ENCODE results near the gene BCL11B. TPM values are rescaled to one million over a fixed set of nuclear protein-coding genes. Genes with fewer than 3 reads are reported as not detected.

The BCL11B gene
- total and polyA plus RNA-seq, 5 experiments from 2014 or later: 8.2 to 209 (median 12.1) TPM

- peak overlapping the region; percentile 98 to 100 (median 100) for H3K27ac Mint-ChIP-seq
- ATAC-seq (no peak), DNase-seq (peak in 1 of 10 donors; percentile 35)
- peaks cover 46 to 86% (median 85%) of the 10 kb centered on the region in 4 donors for H3K4me1 Mint-ChIP-seq
- H3K27me3 Mint-ChIP-seq: no peaks in the 10 kb centered on the region
- POLR2A ChIA-PET: interaction anchor here (38.7 to 76.3 kb wide), 3 partner anchors 19 to 38 kb away, joined by 1316 to 2798 read pairs (median 2798); partner anchors contain the start of gene BCL11B
- peaks cover 4 to 83% (median 32%) of the 10 kb centered on the region in 3 donors for H3K36me3 Mint-ChIP-seq
- H3K9me3 Mint-ChIP-seq: peaks cover 0 to 2% (median 0%) of the 10 kb centered on the region in 9 donors
- H3K4me3 Mint-ChIP-seq: peak overlapping the region; percentile 75 to 97 (median 88)
These were observed 22.6 kb downstream of the BCL11B start for GRCh38 chr14:99249389-99249788.

DNA sequence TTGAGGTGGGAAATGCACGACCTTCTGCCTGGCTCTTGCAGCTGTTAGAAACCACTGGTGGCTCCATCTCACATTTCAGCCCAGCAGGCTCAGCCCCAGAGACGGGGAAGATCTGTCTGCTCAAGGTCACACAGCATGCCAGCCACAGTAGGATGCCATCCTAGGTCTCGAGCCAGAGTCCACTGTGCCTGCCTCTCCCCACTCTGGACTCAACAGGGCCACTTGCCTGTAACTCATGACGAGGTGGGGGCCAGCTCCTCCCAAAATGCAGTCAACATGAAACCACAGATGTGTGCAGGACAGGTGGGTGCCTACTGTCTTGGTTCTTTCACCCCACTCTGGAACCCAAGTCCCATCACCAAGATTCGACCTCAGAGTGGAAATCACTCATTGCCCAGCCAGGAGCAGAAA lies 23.2 kb downstream of the BCL11B start:
- H3K4me1 Mint-ChIP-seq: peaks cover 49 to 86% (median 85%) of the 10 kb centered on the region in 4 donors
- ATAC-seq (peak in 1 of 2 donors; percentile 3), DNase-seq (no peak)
- H3K9me3 Mint-ChIP-seq: peaks cover 0 to 2% (median 0%) of the 10 kb centered on the region in 9 donors
- no peaks in the 10 kb centered on the region for H3K27me3 Mint-ChIP-seq
- peak overlapping the region; percentile 79 to 97 (median 88) for H3K4me3 Mint-ChIP-seq
- POLR2A ChIA-PET: interaction anchor here (38.7 to 76.3 kb wide), 3 partner anchors 19 to 38 kb away, joined by 1316 to 2798 read pairs (median 2798); partner anchors contain the start of gene BCL11B
- H3K36me3 Mint-ChIP-seq: peaks cover 4 to 82% (median 35%) of the 10 kb centered on the region in 3 donors
- peak overlapping the region; percentile 98 to 100 (median 100) for H3K27ac Mint-ChIP-seq

GRCh38 chr14:99247772-99248171 lies 24.2 kb downstream of the BCL11B start:
- Mint-ChIP-seq H3K4me3 (peak overlapping the region; percentile 79 to 97 (median 88)), H3K36me3 (peaks cover under 1 to 79% (median 29%) of the 10 kb centered on the region in 3 donors), H3K4me1 (peaks cover 47 to 86% (median 84%) of the 10 kb centered on the region in 4 donors), H3K27me3 (no peaks in the 10 kb centered on the region), H3K9me3 (peaks cover 0 to 2% (median 0%) of the 10 kb centered on the region in 9 donors), H3K27ac (peak overlapping the region; percentile 98 to 100 (median 100))
- DNase-seq: no peak
- POLR2A ChIA-PET: interaction anchor here (38.7 to 76.3 kb wide), 3 partner anchors 20 to 37 kb away, joined by 1316 to 2798 read pairs (median 2798); partner anchors contain the start of gene BCL11B
- no peak for ATAC-seq

DNA sequence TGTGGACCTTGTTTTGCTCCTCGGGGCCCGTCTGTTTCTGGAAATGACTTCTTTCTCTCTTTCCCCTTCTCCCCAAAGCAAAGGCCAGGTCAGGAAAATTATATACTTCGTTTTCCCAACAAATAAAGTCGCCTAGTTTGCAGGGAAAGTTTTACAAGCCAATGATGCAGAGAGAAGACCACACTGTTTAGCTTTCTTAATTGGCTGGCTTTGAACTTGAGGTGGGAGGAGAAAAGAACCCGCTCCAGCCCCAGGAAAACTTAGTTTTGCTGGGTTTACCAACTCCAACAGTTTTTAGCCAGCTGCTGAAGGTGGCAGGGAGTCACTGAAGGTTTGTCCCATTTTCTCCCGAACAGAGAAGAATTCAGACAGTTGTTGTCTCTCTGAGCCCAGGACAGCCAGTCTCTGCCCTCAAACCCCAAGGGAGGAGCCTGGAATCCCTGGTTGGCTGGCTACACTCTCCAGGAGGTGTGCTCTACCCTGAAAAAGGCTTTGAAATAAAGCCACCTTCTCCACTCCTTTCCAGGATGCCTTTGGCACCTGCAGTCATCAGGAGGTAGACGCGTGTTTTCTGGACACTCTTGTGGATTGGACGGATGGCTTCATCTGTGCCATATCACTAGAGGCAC lies 24.8 kb downstream of the BCL11B start:
- H3K9me3 Mint-ChIP-seq: peaks cover 0 to 2% (median 0%) of the 10 kb centered on the region in 9 donors
- peak overlapping the region; percentile 98 to 100 (median 100) for H3K27ac Mint-ChIP-seq
- POLR2A ChIA-PET: interaction anchor here (38.7 to 76.3 kb wide), 3 partner anchors 21 to 36 kb away, joined by 1316 to 2798 read pairs (median 2798); partner anchors contain the start of gene BCL11B
- H3K4me1 Mint-ChIP-seq: peaks cover 47 to 86% (median 84%) of the 10 kb centered on the region in 4 donors
- H3K36me3 Mint-ChIP-seq: peaks cover 0 to 73% (median 25%) of the 10 kb centered on the region in 3 donors
- peak; percentile 11 to 13 for ATAC-seq
- peak in 2 of 10 donors; percentile 59 to 60 for DNase-seq
- H3K4me3 Mint-ChIP-seq: peak overlapping the region; percentile 79 to 97 (median 88)
- no peaks in the 10 kb centered on the region for H3K27me3 Mint-ChIP-seq

DNA sequence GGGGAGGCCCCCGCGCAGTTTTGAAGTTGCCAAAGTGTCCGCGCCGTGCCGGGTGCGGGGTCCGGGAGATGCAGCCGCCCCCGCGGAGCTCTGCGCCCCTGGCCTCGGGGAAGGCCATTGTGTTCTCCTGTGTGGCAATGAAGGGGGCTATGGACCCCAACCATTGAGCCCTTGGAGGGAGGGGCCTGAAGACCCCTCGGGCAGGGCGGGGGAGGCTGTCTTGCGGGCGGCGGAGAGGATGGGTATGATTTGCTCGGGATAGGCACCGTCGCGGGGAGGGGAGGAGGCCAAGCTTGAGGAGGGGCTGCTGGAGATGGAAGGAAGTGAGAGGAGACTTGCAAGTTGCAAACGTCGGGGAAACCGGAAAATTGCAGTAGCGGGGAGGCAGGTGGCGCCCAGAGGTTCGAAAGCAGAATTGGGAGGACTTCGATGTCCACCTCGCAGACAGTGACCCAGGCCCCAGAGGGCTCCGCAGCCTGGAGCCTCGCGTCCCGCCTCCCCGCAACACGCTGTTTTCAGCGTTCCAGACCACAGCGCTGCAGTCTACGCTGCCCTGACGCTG lies 25.4 kb downstream of the BCL11B start:
- peak overlapping the region; percentile 79 to 97 (median 88) for H3K4me3 Mint-ChIP-seq
- peak overlapping the region; percentile 98 to 100 (median 100) for H3K27ac Mint-ChIP-seq
- H3K4me1 Mint-ChIP-seq: peaks cover 50 to 88% (median 84%) of the 10 kb centered on the region in 4 donors
- no peaks in the 10 kb centered on the region for H3K27me3 Mint-ChIP-seq
- peaks cover 0 to 2% (median 0%) of the 10 kb centered on the region in 9 donors for H3K9me3 Mint-ChIP-seq
- POLR2A ChIA-PET: interaction anchor here (0.6 to 76.3 kb wide), 4 partner anchors 20 to 1528 kb away, joined by 3 to 2798 read pairs (median 2057); partner anchors contain the start of gene BCL11B
- peak in 9 of 10 donors; percentile 47 to 82 (median 65) for DNase-seq
- H3K36me3 Mint-ChIP-seq: peaks cover 0 to 72% (median 29%) of the 10 kb centered on the region in 3 donors
- ATAC-seq: peak; percentile 16 to 29

DNA sequence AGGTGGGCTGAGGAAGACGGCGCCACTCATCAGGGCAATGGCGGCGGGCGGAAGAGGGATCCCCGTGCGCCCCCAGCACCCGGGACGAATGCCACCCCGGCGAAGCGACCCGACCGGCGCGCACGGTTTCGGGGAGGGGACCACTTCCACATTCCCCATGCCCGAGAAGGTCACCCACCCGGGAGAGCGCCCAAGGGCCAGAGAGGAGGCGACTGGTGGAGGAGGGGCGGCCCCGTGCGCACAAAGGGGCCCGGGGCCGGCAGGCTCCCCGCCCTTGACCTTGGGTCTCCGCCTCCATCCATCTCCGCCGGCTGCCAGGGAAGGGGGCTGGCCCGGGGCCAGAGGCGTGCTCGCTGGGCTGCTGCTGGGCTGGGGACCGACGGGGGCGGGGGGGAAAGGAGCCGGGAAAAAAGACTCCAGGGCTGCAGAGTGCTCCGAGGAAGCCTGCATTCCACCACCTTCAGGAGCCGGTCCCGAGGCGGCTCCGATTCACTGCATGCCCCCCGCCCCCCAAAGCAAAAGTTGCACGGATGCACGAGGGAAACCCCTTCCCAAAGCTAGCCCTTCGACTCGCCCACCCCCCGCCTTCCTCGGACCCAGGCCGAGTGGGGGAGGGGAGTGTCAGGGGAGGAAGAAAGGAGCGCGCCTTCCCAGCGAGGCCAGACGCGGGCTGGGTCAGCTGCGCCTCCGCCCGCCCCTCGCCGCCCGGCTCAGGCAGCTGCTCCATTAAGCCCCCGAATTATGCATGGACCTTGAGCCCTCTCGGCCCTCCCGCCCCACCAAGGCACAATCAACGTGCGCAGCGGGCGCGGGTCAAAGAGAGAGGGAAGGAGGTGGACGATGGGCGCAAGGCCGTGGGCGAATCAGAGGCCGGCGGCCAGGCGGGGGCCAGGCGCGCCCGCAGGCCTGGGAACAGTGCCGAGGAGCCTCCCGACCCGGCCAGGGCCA lies 26.2 kb downstream of the BCL11B start:
- peaks cover 48 to 88% (median 83%) of the 10 kb centered on the region in 4 donors for H3K4me1 Mint-ChIP-seq
- H3K4me3 Mint-ChIP-seq: peak overlapping the region; percentile 79 to 96 (median 93)
- no peaks in the 10 kb centered on the region for H3K27me3 Mint-ChIP-seq
- ATAC-seq: no peak
- peak in 3 of 10 donors; percentile 17 to 52 (median 49) for DNase-seq
- POLR2A ChIA-PET: interaction anchor here (0.6 to 76.3 kb wide), 4 partner anchors 19 to 1527 kb away, joined by 3 to 2798 read pairs (median 2057); partner anchors contain the start of gene BCL11B
- H3K9me3 Mint-ChIP-seq: peaks cover 0 to 2% (median 0%) of the 10 kb centered on the region in 9 donors
- H3K36me3 Mint-ChIP-seq: peaks cover 0 to 72% (median 31%) of the 10 kb centered on the region in 3 donors
- H3K27ac Mint-ChIP-seq: peak overlapping the region; percentile 97 to 100 (median 99)

DNA sequence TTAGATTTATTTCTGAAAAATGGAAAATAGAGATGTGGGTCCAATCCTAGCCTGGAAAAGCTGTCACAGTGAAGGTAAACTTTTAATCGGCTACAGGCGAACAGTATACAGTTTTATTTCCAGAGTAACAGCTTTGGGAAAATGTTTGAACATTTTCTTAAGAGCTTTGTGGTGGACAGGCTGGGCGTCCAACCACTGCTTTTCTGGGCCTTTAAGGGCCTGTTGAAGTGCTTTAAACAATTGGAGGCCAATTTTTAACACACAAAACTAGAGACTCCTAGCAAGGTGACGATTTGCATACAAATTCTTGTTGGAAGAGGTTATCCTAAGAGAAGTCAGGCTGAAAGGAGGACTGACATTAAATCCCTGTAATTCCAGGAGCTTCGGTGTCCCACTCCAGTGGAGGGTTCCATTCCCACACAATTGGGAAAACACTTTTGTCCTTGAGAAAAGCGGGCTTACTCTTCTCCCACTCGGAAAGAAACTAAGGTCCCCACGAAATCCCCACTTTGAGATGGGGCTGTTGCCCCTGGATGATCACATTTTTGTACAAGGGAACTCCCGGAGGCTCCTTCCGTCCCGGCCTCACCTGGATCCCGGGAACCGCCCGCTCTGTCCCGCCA lies 26.9 kb downstream of the BCL11B start:
- POLR2A ChIA-PET: interaction anchor here (38.7 to 76.3 kb wide), 3 partner anchors 19 to 34 kb away, joined by 1316 to 2798 read pairs (median 2798); partner anchors contain the start of gene BCL11B
- peaks cover 0 to 2% (median 0%) of the 10 kb centered on the region in 9 donors for H3K9me3 Mint-ChIP-seq
- peaks cover 49 to 90% (median 82%) of the 10 kb centered on the region in 4 donors for H3K4me1 Mint-ChIP-seq
- H3K36me3 Mint-ChIP-seq: peaks cover 0 to 72% (median 35%) of the 10 kb centered on the region in 3 donors
- H3K27me3 Mint-ChIP-seq: no peaks in the 10 kb centered on the region
- peak overlapping the region; percentile 77 to 96 (median 91) for H3K4me3 Mint-ChIP-seq
- DNase-seq: peak in 2 of 10 donors; percentile 38 to 51
- ATAC-seq: no peak
- peak overlapping the region; percentile 97 to 100 (median 98) for H3K27ac Mint-ChIP-seq

- DNase-seq (peak in 2 of 10 donors; percentile 52 to 56), ATAC-seq (no peak)
- Mint-ChIP-seq H3K4me1 (peaks cover 51 to 93% (median 83%) of the 10 kb centered on the region in 4 donors), H3K27ac (peak overlapping the region; percentile 97 to 100 (median 98)), H3K36me3 (peaks cover 0 to 73% (median 37%) of the 10 kb centered on the region in 3 donors), H3K4me3 (peak overlapping the region; percentile 77 to 96 (median 91)), H3K27me3 (no peaks in the 10 kb centered on the region), H3K9me3 (peaks cover 0 to 2% (median 0%) of the 10 kb centered on the region in 9 donors)
- POLR2A ChIA-PET: interaction anchor here (0.7 to 76.3 kb wide), 4 partner anchors 18 to 1042 kb away, joined by 3 to 2798 read pairs (median 2057); partner anchors contain the start of gene BCL11B
These were observed 27.6 kb downstream of the BCL11B start for GRCh38 chr14:99244367-99244901.

GRCh38 chr14:99242816-99243721 lies 28.9 kb downstream of the BCL11B start:
- H3K27ac Mint-ChIP-seq: peak overlapping the region; percentile 97 to 100 (median 98)
- H3K4me1 Mint-ChIP-seq: peaks cover 52 to 93% (median 83%) of the 10 kb centered on the region in 4 donors
- peak overlapping the region; percentile 77 to 96 (median 91) for H3K4me3 Mint-ChIP-seq
- peak in 5 of 10 donors; percentile 58 to 76 (median 70) for DNase-seq
- POLR2A ChIA-PET: interaction anchor here (0.6 to 76.3 kb wide), 7 partner anchors 17 to 1054 kb away, joined by 3 to 2798 read pairs (median 6); partner anchors contain the start of gene BCL11B
- peaks cover 0 to 74% (median 32%) of the 10 kb centered on the region in 3 donors for H3K36me3 Mint-ChIP-seq
- no peaks in the 10 kb centered on the region for H3K27me3 Mint-ChIP-seq
- peaks cover 0 to 2% (median 0%) of the 10 kb centered on the region in 9 donors for H3K9me3 Mint-ChIP-seq
- ATAC-seq: peak; percentile 21 to 51
